Mesenchymal stem cell (in vitro differentiated cells and primary cell): Measurements from ENCODE around the gene MLN.
A peak's percentile ranks its signal among the peaks of the same experiment; 100 is the strongest.

Source experiments
- DNase-seq: peaks from one replicate; pipeline ENCODE4 v3.0.0-alpha.2; 2013
- H2AFZ ChIP-seq: one replicate; pipeline ENCODE4 v1.6.1; 2013; ENCODE audit warnings: low read depth, mild to moderate bottlenecking, control low read depth, inconsistent platforms, low read length, moderate library complexity
- H2AK5ac ChIP-seq: 2 replicates; pipeline ENCODE4 v1.6.1; 2013; ENCODE audit warnings: low read length, moderate library complexity, mild to moderate bottlenecking, inconsistent platforms; ENCODE audit not compliant: severe bottlenecking
- H2BK120ac ChIP-seq: one replicate; pipeline ENCODE4 v1.6.1; 2013; ENCODE audit warnings: low read depth, mild to moderate bottlenecking, inconsistent platforms, low read length, moderate library complexity
- H2BK12ac ChIP-seq, 2 experiments: one replicate each; pipeline ENCODE4 v1.6.1; 2013; ENCODE audit warnings: inconsistent platforms in 2 of 2, low read length in 2 of 2, mild to moderate bottlenecking in 2 of 2, moderate library complexity in 2 of 2, control low read depth in 1 of 2
- H2BK15ac ChIP-seq: one replicate; pipeline ENCODE4 v1.6.1; 2013; ENCODE audit warnings: mild to moderate bottlenecking, low read depth, inconsistent platforms; ENCODE audit not compliant: poor library complexity, severe bottlenecking
- H2BK5ac ChIP-seq: 2 replicates; pipeline ENCODE4 v1.6.1; 2013; ENCODE audit warnings: low read depth, mild to moderate bottlenecking, low read length, control low read depth, inconsistent platforms; ENCODE audit not compliant: poor library complexity, severe bottlenecking
- H3K14ac ChIP-seq, 2 experiments: one replicate each; pipeline ENCODE4 v1.6.1; 2013; ENCODE audit warnings: inconsistent platforms in 2 of 2, low read length in 2 of 2, control low read depth in 1 of 2, mild to moderate bottlenecking in 1 of 2, moderate library complexity in 1 of 2
- H3K18ac ChIP-seq, 2 experiments: one replicate each; pipeline ENCODE4 v1.6.1; 2013; ENCODE audit warnings: inconsistent platforms in 2 of 2, low read length in 2 of 2, control low read depth in 1 of 2, low read depth in 1 of 2, mild to moderate bottlenecking in 1 of 2
- H3K23ac ChIP-seq, 2 experiments: one replicate each; pipeline ENCODE4 v1.6.1; 2013; ENCODE audit warnings: inconsistent platforms in 2 of 2, low read length in 2 of 2, mild to moderate bottlenecking in 2 of 2, moderate library complexity in 2 of 2, control low read depth in 1 of 2
- H3K27ac ChIP-seq: 2 replicates; pipeline ENCODE4 v1.5.1; 2013; ENCODE audit warnings: mild to moderate bottlenecking, moderate library complexity, low read length, control low read depth, inconsistent platforms; ENCODE audit not compliant: poor library complexity, severe bottlenecking
- H3K27me3 ChIP-seq, 2 experiments: 2 replicates each; pipeline versions ENCODE4 v1.6.1 to v1.7.0; 2013; ENCODE audit warnings: low read length in 2 of 2, mild to moderate bottlenecking in 2 of 2, moderate library complexity in 2 of 2, control low read depth in 1 of 2, inconsistent platforms in 1 of 2; ENCODE audit not compliant: control insufficient read depth in 1 of 2, insufficient read depth in 1 of 2
- H3K36me3 ChIP-seq, 2 experiments: 2 replicates each; pipeline versions ENCODE4 v1.6.1 to v1.7.0; 2013; ENCODE audit warnings: low read length in 2 of 2, control low read depth in 1 of 2, inconsistent platforms in 1 of 2, low read depth in 1 of 2, mild to moderate bottlenecking in 1 of 2; ENCODE audit not compliant: insufficient read depth in 2 of 2, control insufficient read depth in 1 of 2
- H3K4ac ChIP-seq, 2 experiments: one replicate each; pipeline ENCODE4 v1.6.1; 2013; ENCODE audit warnings: inconsistent platforms in 2 of 2, low read length in 2 of 2, mild to moderate bottlenecking in 2 of 2, moderate library complexity in 2 of 2, control low read depth in 1 of 2, low read depth in 1 of 2
- H3K4me1 ChIP-seq: 2 replicates; pipeline ENCODE4 v1.6.1; 2013; ENCODE audit warnings: low read depth, low read length, control low read depth; ENCODE audit not compliant: control insufficient read depth, insufficient read depth
- H3K4me2 ChIP-seq: 2 replicates; pipeline ENCODE4 v1.6.1; 2013; ENCODE audit warnings: low read length, mild to moderate bottlenecking, inconsistent platforms; ENCODE audit not compliant: poor library complexity, severe bottlenecking
- H3K4me3 ChIP-seq, 2 experiments: 2 replicates each; pipeline versions ENCODE4 v1.5.1 to v1.7.0; 2013; ENCODE audit warnings: low read length in 2 of 2, mild to moderate bottlenecking in 2 of 2, control low read depth in 1 of 2, low read depth in 1 of 2; ENCODE audit not compliant: insufficient read depth in 1 of 2
- H3K79me1 ChIP-seq: replicated peaks from 2 replicates; pipeline ENCODE4 v1.6.1; 2013; ENCODE audit warnings: mild to moderate bottlenecking, control low read depth, low read length, inconsistent platforms; ENCODE audit not compliant: poor library complexity, severe bottlenecking
- H3K9ac ChIP-seq: 2 replicates; pipeline ENCODE4 v1.7.0; 2013; ENCODE audit warnings: mild to moderate bottlenecking, low read length, moderate library complexity
- H3K9me3 ChIP-seq: 2 replicates; pipeline ENCODE4 v1.7.0; 2013; ENCODE audit warnings: mild to moderate bottlenecking, low read length; ENCODE audit not compliant: control insufficient read depth
- H4K8ac ChIP-seq: one replicate; pipeline ENCODE4 v1.6.1; 2013; ENCODE audit warnings: inconsistent platforms, mild to moderate bottlenecking, low read length, moderate library complexity
- H4K91ac ChIP-seq: one replicate; pipeline ENCODE4 v1.6.1; 2013; ENCODE audit warnings: mild to moderate bottlenecking, low read length, inconsistent platforms
- WGBS: methylation state at CpG from one replicate; pipeline ENCODE4 v1.1.7; 2013; ENCODE audit warnings: mixed read lengths; 5-methylcytosine and 5-hydroxymethylcytosine counted together

MLN gene

DNA sequence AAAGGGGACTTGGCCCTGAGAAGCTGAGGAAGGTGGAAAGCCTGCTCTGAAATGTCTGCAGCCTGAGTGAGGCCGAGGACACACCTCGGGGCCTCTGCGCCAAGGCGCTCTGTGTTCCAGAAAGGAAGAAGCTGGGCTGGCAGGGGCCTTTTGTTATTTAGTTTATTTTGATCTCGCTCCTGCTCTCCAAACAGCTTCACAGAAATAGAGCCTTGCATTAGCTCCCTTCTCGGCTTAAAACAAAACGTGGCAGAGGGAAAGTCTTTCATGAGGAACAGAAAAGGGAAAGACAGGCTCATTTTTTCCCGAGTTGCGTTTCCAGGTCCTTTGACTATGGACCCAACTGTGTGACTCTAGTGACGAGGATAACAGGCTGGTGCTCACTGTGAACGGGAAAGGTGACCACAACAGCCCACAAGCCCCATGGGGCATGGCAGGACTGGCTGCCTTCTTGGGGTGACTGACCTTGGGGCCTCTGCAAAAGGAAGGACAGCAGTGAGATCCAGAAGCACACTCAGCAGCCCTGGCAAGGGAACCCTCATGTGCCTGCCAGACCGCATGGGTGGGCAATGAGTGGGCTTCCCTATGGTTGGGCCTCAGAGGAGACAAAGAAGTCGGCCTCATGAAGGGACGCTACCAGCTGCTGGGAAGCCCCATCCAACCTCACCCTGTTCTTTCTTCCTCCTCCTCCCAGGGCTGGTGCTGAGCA, 33.5 kb downstream of the MLN start:
- H4K91ac ChIP-seq = peak overlapping the region; percentile 97

DNA sequence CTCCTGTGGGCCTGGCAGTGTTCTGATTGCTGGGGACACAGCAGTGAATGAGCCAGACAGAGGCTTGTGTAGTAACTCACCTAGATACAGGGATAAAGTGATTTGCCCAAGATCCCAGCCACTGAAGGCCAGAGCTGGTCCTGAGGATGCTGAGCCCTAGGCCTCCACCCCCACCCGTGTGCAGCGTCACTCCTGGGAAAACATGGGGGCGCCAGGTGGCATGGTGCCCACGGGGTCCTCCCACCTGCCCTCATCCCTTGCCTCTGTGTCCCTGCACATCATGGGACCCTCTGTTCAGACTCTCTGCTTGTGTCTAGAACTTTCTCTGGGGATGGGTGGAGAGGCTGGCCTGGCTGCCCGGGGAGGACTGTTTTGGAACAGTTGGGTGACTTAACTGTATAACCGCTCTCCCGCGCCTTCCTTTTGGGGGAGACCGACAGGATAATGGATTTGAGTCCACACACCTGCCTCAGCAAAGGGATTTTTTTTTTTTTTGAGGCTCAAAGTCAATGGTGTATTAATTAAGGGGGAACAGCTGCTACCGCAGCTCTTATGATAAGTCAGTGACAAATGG, 34.5 kb downstream of the MLN start:
- peak overlapping the region; percentile 54 to 60 for H3K4ac ChIP-seq
- no peak for DNase-seq
- H4K8ac ChIP-seq = peak overlapping the region; percentile 20
- peak overlapping the region; percentile 63 to 73 for H2BK12ac ChIP-seq
- peak overlapping the region in 1 of 2 experiments; percentile 85 for H3K14ac ChIP-seq
- H3K36me3 ChIP-seq = peaks cover 21 to 24% of the 10 kb centered on the region in 2 experiments
- no peak overlapping the region for H3K9ac ChIP-seq
- H3K4me2 ChIP-seq = no peak overlapping the region
- peak overlapping the region; percentile 97 for H2AK5ac ChIP-seq
- H3K27ac ChIP-seq = peak overlapping the region; percentile 91
- no peak overlapping the region for H2AFZ ChIP-seq
- H3K4me1 ChIP-seq = peaks cover 51% of the 10 kb centered on the region
- H3K79me1 ChIP-seq = peaks cover 2% of the 10 kb centered on the region
- H2BK5ac ChIP-seq = no peak overlapping the region
- peak overlapping the region; percentile 85 for H2BK15ac ChIP-seq
- H2BK120ac ChIP-seq = peak overlapping the region; percentile 55
- H4K91ac ChIP-seq = peak overlapping the region; percentile 92
- H3K18ac ChIP-seq = peak overlapping the region in 1 of 2 experiments; percentile 52
- peaks cover 0 to 18% of the 10 kb centered on the region in 2 experiments for H3K27me3 ChIP-seq
- H3K9me3 ChIP-seq = peaks cover 8% of the 10 kb centered on the region
- H3K23ac ChIP-seq = peak overlapping the region in 1 of 2 experiments; percentile 36
- 88% methylated on average over 10 of the region's 10 CpGs for WGBS
- H3K4me3 ChIP-seq = no peak overlapping the region

More for the DNA sequence above, 33.5 kb downstream of the MLN start:
- no peak overlapping the region for H2AFZ ChIP-seq
- WGBS = 80% methylated on average over 11 of the region's 14 CpGs
- H3K9me3 ChIP-seq = peaks cover 8% of the 10 kb centered on the region
- H2BK5ac ChIP-seq = peak overlapping the region; percentile 58
- H3K14ac ChIP-seq = peak overlapping the region in 1 of 2 experiments; percentile 68
- peak overlapping the region; percentile 91 for H3K27ac ChIP-seq
- peak overlapping the region; percentile 70 for H3K9ac ChIP-seq
- peaks cover 30 to 34% of the 10 kb centered on the region in 2 experiments for H3K36me3 ChIP-seq
- H3K4me1 ChIP-seq = peaks cover 51% of the 10 kb centered on the region
- H4K8ac ChIP-seq = peak overlapping the region; percentile 63
- H2AK5ac ChIP-seq = peak overlapping the region; percentile 97
- H3K79me1 ChIP-seq = peaks cover 5% of the 10 kb centered on the region
- peak overlapping the region; percentile 37 to 60 for H2BK12ac ChIP-seq
- H3K23ac ChIP-seq = no peak overlapping the region
- H2BK120ac ChIP-seq = peak overlapping the region; percentile 55
- H3K4ac ChIP-seq = peak overlapping the region; percentile 57 to 85
- peaks cover 0 to 17% of the 10 kb centered on the region in 2 experiments for H3K27me3 ChIP-seq
- DNase-seq = peak; percentile 15
- no peak overlapping the region for H3K4me3 ChIP-seq
- peak overlapping the region; percentile 93 to 95 for H3K18ac ChIP-seq
- H2BK15ac ChIP-seq = peak overlapping the region; percentile 83
- no peak overlapping the region for H3K4me2 ChIP-seq

DNA sequence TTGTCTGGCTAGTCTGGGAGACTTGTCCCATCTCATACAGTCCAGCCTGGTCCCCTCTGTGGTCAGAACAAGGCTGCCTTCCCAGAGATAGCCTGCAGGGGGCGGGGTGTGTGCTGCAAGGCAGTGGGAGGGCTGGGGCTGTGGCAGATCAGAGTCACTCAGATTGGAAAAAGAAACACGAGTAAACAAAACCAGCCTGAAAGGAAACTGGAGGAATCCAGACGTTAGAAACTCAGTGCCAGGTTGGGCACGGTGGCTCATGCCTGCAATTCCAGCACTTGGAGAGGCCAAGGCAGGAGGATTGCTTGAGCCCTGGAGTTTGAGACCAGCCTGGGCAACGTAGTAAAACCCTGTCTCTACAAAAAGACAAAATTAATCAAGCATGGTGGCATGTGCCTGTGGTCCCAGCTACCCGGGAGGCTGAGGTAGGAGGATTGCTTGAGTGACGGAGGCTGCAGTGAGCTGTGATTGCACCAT, 35.1 kb downstream of the MLN start:
- Histone ChIP-seq H2BK12ac (peak overlapping the region in 1 of 2 experiments; percentile 76), H3K4me3 (no peak overlapping the region), H3K23ac (no peak overlapping the region), H2AK5ac (peak overlapping the region; percentile 93), H3K27me3 (peaks cover 0 to 24% of the 10 kb centered on the region in 2 experiments), H2BK120ac (no peak overlapping the region), H2BK15ac (no peak overlapping the region), H3K4me2 (no peak overlapping the region), H4K8ac (peak overlapping the region; percentile 76), H3K79me1 (peaks cover under 1% of the 10 kb centered on the region), H4K91ac (peak overlapping the region; percentile 57), H3K27ac (no peak overlapping the region), H3K14ac (no peak overlapping the region), H2BK5ac (no peak overlapping the region), H2AFZ (peak overlapping the region; percentile 24), H3K36me3 (peaks cover 18 to 21% of the 10 kb centered on the region in 2 experiments), H3K9ac (peak overlapping the region; percentile 56), H3K9me3 (peaks cover 8% of the 10 kb centered on the region), H3K4ac (peak overlapping the region in 1 of 2 experiments; percentile 54), H3K18ac (peak overlapping the region in 1 of 2 experiments; percentile 76), H3K4me1 (peaks cover 48% of the 10 kb centered on the region)
- 32% methylated on average over 6 of the region's 7 CpGs for WGBS
- DNase-seq = peak; percentile 84
